Panc1 (cell line): ENCODE data around the gene KEL. TPM values are rescaled to one million over a fixed set of nuclear protein-coding genes. Genes with fewer than 3 reads are reported as not detected.

Experiments
- ATAC-seq: fragments of 200-7000 bp; cut with Tn5 transposase; 2 replicates; pipeline ENCODE4 v1.9.1; 2020; ENCODE audit warnings: mild to moderate bottlenecking, moderate library complexity
- BruUV-seq: library from RNA; stranded (reverse); fragments of 400-500 nt; replicated peaks from 2 replicates; lab custom pipeline; 2021; lab: Mats Ljungman, UMichigan
- CTCF ChIA-PET: fragments of 300-600 bp; sonication (Branson Sonifier 250); formaldehyde crosslinking; loops from one replicate; lab custom pipeline; 2022; ENCODE audit warnings: antibody characterized with exemption; lab: Charles Lee
- POLR2A ChIA-PET: fragments of 300-600 bp; sonication (Branson Sonifier 250); formaldehyde crosslinking; loops from one replicate; lab custom pipeline; 2022; ENCODE audit warnings: antibody characterized with exemption; lab: Charles Lee
- DNase-seq: peaks from one replicate; pipeline ENCODE4 v3.0.0-alpha.2; 2010; ENCODE audit warnings: low read depth, low spot score
- H3K27ac ChIP-seq: 2 replicates; pipeline ENCODE4 v1.5.1; 2011; ENCODE audit warnings: mild to moderate bottlenecking, low read length, inconsistent platforms
- H3K27me3 ChIP-seq: fragments of 200-500 bp; sonication (Bioruptor generic); 2 replicates; pipeline ENCODE4 v1.6.0; 2014; ENCODE audit warnings: low read length, inconsistent platforms; ENCODE audit not compliant: control insufficient read depth, insufficient read depth
- H3K36me3 ChIP-seq: fragments of 200-500 bp; sonication (Bioruptor generic); 2 replicates; pipeline ENCODE4 v1.5.1; 2014; ENCODE audit warnings: inconsistent platforms, mild to moderate bottlenecking, low read length, moderate library complexity; ENCODE audit not compliant: control insufficient read depth, insufficient read depth
- H3K4me1 ChIP-seq: 2 replicates; pipeline ENCODE4 v1.5.1; 2011; ENCODE audit warnings: inconsistent platforms, mild to moderate bottlenecking, low read length, moderate library complexity; ENCODE audit not compliant: control insufficient read depth, insufficient read depth
- H3K4me3 ChIP-seq, 2 experiments: 2 replicates each; pipeline ENCODE4 v1.5.1; 2011 to 2012; ENCODE audit warnings: low read depth in 2 of 2, low read length in 2 of 2, mild to moderate bottlenecking in 2 of 2, inconsistent platforms in 1 of 2, moderate library complexity in 1 of 2
- H3K9me3 ChIP-seq: fragments of 200-500 bp; sonication (Bioruptor generic); 2 replicates; pipeline ENCODE4 v1.5.1; 2014; ENCODE audit warnings: low read depth, mild to moderate bottlenecking, inconsistent platforms, low read length, moderate library complexity; ENCODE audit not compliant: control insufficient read depth, insufficient read depth
- CTCF ChIP-seq: fragments of 450-650 bp; IDR thresholded peaks from 2 replicates; pipeline ENCODE4 v1.5.1; 2017; ENCODE audit warnings: mild to moderate bottlenecking
- POLR2AphosphoS5 ChIP-seq: IDR thresholded peaks from 2 replicates; pipeline ENCODE4 v1.6.1; 2012; ENCODE audit warnings: mild to moderate bottlenecking, low read depth, low read length, moderate library complexity
- REST ChIP-seq, 2 experiments: IDR thresholded peaks; 2 replicates each; pipeline ENCODE4 v1.6.1; 2011 to 2012; ENCODE audit warnings: low read depth in 2 of 2, control low read depth in 1 of 2, low read length in 1 of 2, mild to moderate bottlenecking in 1 of 2, moderate library complexity in 1 of 2; ENCODE audit not compliant: insufficient read depth in 1 of 2
- SIN3A ChIP-seq: IDR thresholded peaks from 2 replicates; pipeline ENCODE4 v1.6.1; 2012; ENCODE audit warnings: low read depth, mild to moderate bottlenecking, low read length, moderate library complexity, borderline replicate concordance; ENCODE audit not compliant: insufficient read depth
- TCF7L2 ChIP-seq: IDR thresholded peaks from 2 replicates; pipeline ENCODE4 v1.6.1; 2011; ENCODE audit warnings: mild to moderate bottlenecking, low read depth, low read length, inconsistent platforms
- in situ Hi-C: cut with HindIII; loops from 2 replicates; pipeline ENCODE4 v1.10.0; 2016; ENCODE audit warnings: low sequenced_read_pairs, low pct_unique_long_range_greater_than_20kb
- intact Hi-C: fragments of 100-400 bp; cut with micrococcal nuclease; formaldehyde crosslinking; loops from one replicate; pipeline ENCODE4 v1.10.0; 2022; ENCODE audit not compliant: unreplicated experiment
- total RNA-seq: library from RNA; stranded (reverse); gene quantifications from one replicate; pipeline ENCODE4 v1.2.1, GENCODE V29; 2021; ENCODE audit not compliant: unreplicated experiment

The KEL gene
- total RNA-seq, 1 experiment from 2014 or later: 0.44 TPM

DNA sequence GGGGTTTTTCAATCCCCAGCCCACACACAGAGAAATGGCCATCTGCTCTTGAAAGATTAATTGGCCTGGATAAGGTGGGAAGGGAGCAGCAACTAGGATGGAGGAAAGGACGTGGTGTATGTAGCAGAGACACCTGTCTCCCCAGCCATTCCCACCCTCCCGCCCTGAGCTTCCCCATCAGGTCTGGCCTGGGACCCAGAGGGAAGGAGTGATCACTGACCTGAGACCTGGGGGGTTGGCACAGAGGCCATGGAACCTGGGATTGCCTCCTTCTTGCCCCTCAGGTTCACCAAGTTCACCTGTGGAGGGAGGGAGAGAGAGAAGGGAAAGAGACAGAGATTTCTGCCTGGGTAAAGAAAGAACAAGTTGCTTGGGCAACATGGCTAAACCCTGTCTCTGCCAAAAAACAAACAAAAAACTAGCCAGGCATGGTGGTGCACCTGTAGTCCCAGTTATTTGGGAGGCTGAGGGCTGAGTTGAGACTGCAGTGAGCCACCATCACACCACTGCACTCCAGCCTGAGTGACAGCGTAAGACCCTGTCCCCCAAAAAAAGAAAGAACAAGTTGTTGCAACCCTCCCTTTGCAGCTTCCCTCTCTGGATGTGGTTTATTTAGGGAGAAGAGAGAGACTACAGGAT lies 65.3 kb downstream of the KEL start:
- ChIA-PET CTCF (no interaction called here), POLR2A (no interaction called here)
- H3K9me3 ChIP-seq: no peaks in the 10 kb centered on the region
- in situ Hi-C loops: no loop called here
- no peaks in the 10 kb centered on the region for H3K36me3 ChIP-seq
- H3K4me1 ChIP-seq: no peaks in the 10 kb centered on the region
- H3K27me3 ChIP-seq: no peaks in the 10 kb centered on the region; the same call in 1 of the 2 replicates
- no TSS peak for BruUV-seq
- H3K4me3 ChIP-seq: no peak overlapping the region
- no peak overlapping the region for H3K27ac ChIP-seq
- ATAC-seq (no peak), DNase-seq (no peak)
- intact Hi-C loops: no loop called here
- no peak for TF ChIP-seq TCF7L2
- no peak for TF ChIP-seq CTCF
- no peak for TF ChIP-seq SIN3A
- TF ChIP-seq REST (IDR thresholded peaks at IDR 0.05; ENCODE audit: insufficient read depth in 1 of 2, low read depth in 2 of 2, low read length in 1 of 2): no peak
- no peak for TF ChIP-seq POLR2AphosphoS5

DNA sequence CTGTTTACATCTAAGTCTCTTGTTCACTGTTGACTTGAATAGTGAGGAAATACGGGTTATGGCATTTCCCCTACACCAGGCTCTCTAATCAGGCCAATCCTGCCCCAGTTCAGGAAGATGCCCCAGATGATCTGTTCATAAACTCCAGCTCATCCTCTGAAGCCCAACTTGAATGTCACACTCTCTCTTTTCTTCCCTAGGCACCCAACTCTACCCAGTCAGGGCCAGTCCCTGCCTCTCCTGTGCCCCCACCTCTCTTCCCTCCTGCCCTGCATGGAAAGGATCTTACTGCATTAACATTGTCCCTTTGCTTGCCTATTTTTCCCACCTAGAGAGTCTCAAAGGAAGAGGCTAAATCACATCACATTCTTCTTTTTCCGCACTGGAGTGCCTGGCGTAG lies 66.0 kb downstream of the KEL start:
- no peak for DNase-seq
- Histone ChIP-seq H3K27ac (no peak overlapping the region), H3K36me3 (no peaks in the 10 kb centered on the region), H3K4me3 (no peak overlapping the region), H3K4me1 (no peaks in the 10 kb centered on the region), H3K27me3 (no peaks in the 10 kb centered on the region; the same call in 1 of the 2 replicates), H3K9me3 (no peaks in the 10 kb centered on the region)
- intact Hi-C loops (no loop called here), in situ Hi-C loops (no loop called here)
- ATAC-seq: no peak
- ChIA-PET POLR2A (no interaction called here), CTCF (no interaction called here)
- TF ChIP-seq REST (IDR thresholded peaks at IDR 0.05; ENCODE audit: insufficient read depth in 1 of 2, low read depth in 2 of 2, low read length in 1 of 2): no peak
- TF ChIP-seq TCF7L2: no peak
- TF ChIP-seq CTCF: no peak
- no peak for TF ChIP-seq POLR2AphosphoS5
- no peak for TF ChIP-seq SIN3A
- BruUV-seq: no TSS peak
